Putamen (tissue), 1 donor: ENCODE data around the gene GRK4.

Source experiments
- DNase-seq: peaks from one replicate; pipeline ENCODE4 v3.0.0-alpha.2; 2016; ENCODE audit warnings: low spot score

Gene GRK4

DNA sequence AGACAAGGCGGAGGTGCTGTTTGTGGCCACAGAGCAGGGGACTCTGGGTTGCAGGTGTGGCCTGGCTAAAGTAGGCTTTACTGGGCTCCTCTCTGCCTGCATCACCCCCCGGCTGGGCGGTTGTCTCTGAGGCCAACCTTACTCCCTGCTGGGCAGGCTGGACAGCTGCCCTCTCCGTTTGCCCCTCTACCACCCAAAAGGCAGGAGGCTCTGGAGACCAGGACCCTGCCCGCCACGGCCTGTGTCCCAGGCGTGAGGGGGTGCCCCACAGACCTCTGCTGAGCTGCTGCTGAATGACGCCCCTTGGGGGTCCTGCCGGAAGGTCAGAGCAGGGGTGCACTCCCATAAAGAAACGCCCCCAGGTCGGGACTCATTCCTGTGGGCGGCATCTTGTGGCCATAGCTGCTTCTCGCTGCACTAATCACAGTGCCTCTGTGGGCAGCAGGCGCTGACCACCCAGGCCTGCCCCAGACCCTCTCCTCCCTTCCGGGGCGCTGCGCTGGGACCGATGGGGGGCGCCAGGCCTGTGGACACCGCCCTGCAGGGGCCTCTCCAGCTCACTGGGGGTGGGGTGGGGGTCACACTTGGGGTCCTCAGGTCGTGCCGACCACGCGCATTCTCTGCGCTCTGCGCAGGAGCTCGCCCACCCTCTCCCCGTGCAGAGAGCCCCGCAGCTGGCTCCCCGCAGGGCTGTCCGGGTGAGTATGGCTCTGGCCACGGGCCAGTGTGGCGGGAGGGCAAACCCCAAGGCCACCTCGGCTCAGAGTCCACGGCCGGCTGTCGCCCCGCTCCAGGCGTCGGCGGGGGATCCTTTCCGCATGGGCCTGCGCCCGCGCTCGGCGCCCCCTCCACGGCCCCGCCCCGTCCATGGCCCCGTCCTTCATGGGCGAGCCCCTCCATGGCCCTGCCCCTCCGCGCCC, 110.0 kb downstream of the GRK4 start:
- no peak for DNase-seq

DNA sequence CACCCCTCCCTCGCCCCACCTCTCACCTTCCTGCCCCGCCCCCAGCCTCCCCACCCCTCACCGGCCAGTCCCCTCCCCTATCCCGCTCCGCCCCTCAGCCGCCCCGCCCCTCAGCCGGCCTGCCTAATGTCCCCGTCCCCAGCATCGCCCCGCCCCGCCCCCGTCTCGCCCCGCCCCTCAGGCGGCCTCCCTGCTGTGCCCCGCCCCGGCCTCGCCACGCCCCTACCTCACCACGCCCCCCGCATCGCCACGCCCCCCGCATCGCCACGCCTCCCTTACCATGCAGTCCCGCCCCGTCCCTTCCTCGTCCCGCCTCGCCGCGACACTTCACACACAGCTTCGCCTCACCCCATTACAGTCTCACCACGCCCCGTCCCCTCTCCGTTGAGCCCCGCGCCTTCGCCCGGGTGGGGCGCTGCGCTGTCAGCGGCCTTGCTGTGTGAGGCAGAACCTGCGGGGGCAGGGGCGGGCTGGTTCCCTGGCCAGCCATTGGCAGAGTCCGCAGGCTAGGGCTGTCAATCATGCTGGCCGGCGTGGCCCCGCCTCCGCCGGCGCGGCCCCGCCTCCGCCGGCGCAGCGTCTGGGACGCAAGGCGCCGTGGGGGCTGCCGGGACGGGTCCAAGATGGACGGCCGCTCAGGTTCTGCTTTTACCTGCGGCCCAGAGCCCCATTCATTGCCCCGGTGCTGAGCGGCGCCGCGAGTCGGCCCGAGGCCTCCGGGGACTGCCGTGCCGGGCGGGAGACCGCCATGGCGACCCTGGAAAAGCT, 110.9 kb downstream of the GRK4 start, which contains the start of the genes HTT and HTT-AS:
HTT (plus strand) TSS at position 604 of the 768 bp plus-strand sequence; CDS start at position 749, 145 bp downstream.
HTT-AS (minus strand) TSS at position 461 of the 768 bp plus-strand sequence.
- DNase-seq = peak; percentile 96

DNA sequence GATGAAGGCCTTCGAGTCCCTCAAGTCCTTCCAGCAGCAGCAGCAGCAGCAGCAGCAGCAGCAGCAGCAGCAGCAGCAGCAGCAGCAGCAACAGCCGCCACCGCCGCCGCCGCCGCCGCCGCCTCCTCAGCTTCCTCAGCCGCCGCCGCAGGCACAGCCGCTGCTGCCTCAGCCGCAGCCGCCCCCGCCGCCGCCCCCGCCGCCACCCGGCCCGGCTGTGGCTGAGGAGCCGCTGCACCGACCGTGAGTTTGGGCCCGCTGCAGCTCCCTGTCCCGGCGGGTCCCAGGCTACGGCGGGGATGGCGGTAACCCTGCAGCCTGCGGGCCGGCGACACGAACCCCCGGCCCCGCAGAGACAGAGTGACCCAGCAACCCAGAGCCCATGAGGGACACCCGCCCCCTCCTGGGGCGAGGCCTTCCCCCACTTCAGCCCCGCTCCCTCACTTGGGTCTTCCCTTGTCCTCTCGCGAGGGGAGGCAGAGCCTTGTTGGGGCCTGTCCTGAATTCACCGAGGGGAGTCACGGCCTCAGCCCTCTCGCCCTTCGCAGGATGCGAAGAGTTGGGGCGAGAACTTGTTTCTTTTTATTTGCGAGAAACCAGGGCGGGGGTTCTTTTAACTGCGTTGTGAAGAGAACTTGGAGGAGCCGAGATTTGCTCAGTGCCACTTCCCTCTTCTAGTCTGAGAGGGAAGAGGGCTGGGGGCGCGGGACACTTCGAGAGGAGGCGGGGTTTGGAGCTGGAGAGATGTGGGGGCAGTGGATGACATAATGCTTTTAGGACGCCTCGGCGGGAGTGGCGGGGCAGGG, 111.7 kb downstream of the GRK4 start:
- peak; percentile 50 for DNase-seq

DNA sequence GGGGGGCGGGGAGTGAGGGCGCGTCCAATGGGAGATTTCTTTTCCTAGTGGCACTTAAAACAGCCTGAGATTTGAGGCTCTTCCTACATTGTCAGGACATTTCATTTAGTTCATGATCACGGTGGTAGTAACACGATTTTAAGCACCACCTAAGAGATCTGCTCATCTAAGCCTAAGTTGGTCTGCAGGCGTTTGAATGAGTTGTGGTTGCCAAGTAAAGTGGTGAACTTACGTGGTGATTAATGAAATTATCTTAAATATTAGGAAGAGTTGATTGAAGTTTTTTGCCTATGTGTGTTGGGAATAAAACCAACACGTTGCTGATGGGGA, 112.2 kb downstream of the GRK4 start:
- no peak for DNase-seq

DNA sequence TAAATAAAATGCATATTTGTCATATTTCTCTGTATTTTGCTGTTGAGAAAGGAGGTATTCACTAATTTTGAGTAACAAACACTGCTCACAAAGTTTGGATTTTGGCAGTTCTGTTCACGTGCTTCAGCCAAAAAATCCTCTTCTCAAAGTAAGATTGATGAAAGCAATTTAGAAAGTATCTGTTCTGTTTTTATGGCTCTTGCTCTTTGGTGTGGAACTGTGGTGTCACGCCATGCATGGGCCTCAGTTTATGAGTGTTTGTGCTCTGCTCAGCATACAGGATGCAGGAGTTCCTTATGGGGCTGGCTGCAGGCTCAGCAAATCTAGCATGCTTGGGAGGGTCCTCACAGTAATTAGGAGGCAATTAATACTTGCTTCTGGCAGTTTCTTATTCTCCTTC, 114.4 kb downstream of the GRK4 start:
- DNase-seq = no peak

DNA sequence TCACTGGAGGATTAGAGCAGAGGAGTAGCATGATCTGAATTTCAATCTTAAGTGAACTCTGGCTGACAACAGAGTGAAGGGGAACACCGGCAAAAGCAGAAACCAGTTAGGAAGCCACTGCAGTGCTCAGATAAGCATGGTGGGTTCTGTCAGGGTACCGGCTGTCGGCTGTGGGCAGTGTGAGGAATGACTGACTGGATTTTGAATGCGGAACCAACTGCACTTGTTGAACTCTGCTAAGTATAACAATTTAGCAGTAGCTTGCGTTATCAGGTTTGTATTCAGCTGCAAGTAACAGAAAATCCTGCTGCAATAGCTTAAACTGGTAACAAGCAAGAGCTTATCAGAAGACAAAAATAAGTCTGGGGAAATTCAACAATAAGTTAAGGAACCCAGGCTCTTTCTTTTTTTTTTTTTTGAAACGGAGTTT, 116.3 kb downstream of the GRK4 start:
- no peak for DNase-seq

DNA sequence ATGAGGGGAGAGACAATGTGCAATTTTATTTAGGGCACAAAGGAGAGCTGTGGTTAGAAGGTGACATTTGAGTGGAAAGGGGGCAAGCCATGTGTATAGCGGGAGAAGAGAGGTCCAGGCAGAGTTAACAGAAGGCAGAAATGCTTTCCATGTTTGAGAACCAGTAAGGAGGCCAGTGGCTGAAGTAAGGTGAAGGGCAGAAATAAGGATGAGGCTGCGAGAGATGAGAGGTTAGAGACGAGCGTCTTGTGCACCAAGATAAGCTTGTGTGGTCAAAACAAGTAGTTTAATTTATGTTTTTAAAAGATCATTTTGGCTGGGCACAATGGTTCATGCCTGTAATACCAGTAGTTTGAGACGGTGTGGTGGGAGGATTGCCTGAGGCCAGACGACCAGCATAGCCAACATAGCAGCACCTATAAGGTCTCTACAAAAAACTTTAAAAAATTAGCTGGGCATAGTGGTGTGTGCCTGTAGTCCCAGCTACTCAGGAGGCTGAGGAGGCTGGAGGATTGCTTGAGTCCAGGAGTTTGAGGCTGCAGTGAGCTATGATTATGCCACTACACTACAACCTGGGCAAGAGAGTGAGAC, 119.6 kb downstream of the GRK4 start:
- no peak for DNase-seq

DNA sequence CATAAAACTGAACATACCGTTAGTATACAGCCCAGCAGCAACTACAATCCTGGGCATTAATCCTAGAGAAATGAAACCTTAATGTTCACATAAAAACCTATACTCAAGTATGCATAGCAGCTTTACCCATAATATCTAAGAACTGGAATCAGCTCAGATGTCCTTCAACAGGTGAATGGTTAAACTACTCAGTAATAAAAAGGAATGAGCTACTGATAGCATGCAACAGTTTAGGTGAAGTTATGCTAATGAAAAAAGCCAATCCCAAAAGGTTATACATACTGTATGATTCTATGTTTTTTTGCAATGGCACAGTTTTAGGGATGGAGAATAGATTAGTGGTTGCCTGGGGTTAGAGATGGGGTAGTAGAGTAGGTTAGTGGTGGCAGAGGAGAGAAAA, 120.4 kb downstream of the GRK4 start:
- no peak for DNase-seq

DNA sequence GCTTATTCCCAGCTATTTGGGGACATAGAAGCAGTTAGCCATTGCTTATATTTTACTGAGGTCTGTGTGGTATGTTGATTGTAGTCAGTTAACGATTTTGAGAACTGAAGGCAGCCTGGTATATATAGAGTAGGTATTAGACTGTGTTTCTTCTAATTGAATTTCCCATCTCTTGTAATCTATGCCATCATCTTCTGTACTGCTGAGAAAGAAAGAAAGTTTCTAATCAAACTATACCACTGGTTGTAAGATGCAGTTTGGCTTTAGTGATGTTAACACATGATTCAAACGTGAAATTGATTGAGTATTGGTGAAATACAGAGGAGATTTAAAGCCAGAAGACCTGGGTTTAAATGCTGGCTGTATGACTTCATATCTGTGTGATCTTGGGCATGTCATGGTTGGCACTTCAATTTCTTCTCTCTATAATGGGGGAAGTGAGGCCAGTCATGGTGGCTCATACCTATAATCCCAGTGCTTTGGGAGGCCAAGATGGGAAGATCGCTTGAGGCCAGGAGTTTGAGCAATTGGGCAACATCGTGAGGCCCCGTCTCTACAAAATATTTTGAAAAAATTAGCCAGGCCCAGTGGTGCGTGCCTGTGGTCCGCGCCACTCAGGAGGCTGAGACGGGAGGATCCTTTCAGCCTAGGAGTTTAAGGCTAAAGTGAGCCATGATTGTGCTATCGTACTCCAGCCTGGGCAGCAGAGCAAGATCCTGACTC, 122.7 kb downstream of the GRK4 start:
- DNase-seq = no peak

DNA sequence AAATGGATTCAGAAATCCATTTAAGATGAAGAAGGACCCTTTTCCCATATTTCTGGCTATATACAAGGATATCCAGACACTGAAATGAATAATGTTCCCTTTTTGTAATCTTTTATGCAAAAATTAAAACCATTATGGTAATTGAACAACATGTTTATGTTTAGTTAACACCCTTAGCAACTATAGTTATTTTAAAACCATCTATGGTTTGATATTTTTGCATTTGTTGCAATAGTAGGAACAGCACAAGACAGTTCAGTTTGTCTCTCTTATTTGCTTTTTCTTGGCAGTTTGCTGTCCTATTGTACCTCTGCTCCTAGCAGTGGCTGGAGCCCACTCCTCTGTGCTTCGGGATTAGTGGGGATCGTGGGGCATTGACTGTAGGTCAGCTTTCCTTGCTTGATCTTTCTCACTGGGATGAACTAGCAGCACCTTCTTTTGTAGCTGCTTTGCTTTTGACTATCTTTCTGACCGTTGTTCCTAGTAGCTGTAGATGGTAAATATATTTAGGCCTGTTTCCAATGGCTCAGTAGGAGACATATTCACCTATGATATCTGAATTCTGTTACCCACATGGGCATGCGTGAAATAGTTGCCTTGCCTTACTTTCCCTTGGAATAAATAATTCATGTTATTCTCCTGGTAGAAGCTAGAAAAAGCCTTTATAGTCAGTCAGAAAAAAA, 123.9 kb downstream of the GRK4 start:
- DNase-seq = no peak
